Brain pericyte (primary cell): ENCODE results near the gene MICALL1.

ENCODE experiments used
- DNase-seq: peaks from one replicate; pipeline ENCODE4 v3.0.0-alpha.2; 2012; ENCODE audit warnings: low read depth, low spot score

The MICALL1 gene

GRCh38 chr22:37983860-37984791, 78.0 kb downstream of the MICALL1 start, which contains the start of gene SOX10:
TSS of gene SOX10 (minus strand) at chr22:37984555. CDS start at chr22:37983784, 771 bp downstream.
- DNase-seq: no peak

- DNase-seq: no peak
Measured at GRCh38 chr22:37985050-37985585, 79.0 kb downstream of the MICALL1 start.

- no peak for DNase-seq
Measured at GRCh38 chr22:37985751-37986281, 79.7 kb downstream of the MICALL1 start.

GRCh38 chr22:37986371-37986770, 80.3 kb downstream of the MICALL1 start:
- no peak for DNase-seq

GRCh38 chr22:37989146-37990045, 83.3 kb downstream of the MICALL1 start:
- no peak for DNase-seq

GRCh38 chr22:37990301-37990700, 84.2 kb downstream of the MICALL1 start:
- no peak for DNase-seq

- DNase-seq: no peak
Measured at GRCh38 chr22:37990862-37991261, 84.8 kb downstream of the MICALL1 start.

- DNase-seq: no peak
Measured at GRCh38 chr22:37991731-37992442, 85.8 kb downstream of the MICALL1 start.
